Measurements from ENCODE around the gene LRRFIP1. TPM values are rescaled to one million over a fixed set of nuclear protein-coding genes. Genes with fewer than 3 reads are reported as not detected.
A peak's percentile ranks its signal among the peaks of the same experiment; 100 is the strongest.

Gene LRRFIP1
- total and polyA plus RNA-seq, 2 of the 13 experiments (the other 11 are each of a cell fraction or from before 2014, with no cell fraction given) = 15.9 to 40.5 TPM

DNA sequence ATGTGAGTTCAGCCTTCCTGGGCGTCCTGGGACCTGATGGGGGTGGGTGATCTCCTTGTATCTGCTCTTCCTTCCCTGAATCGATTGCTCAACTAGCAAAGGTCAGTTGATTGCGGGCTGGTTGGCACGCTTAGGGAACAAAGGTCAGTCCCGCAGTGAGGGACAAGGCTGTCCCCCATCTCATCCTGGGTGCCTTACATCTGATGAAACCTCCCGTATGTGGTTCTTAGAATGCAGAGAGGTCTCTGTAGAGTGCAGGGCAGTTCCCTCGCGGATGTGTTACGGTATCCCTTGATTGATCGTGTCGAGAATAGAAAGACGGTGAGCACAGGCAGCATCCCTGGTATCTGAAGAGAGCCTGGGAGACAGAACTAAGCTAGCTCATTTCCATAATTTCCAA, 114.8 kb downstream of the LRRFIP1 start (continued):
- TF ChIP-seq JARID2 (CRISPR knock-in tag; IDR thresholded peaks at IDR 0.05; ENCODE audit: insufficient replicate concordance) (no peak), ZNF253 (CRISPR knock-in tag; IDR thresholded peaks at IDR 0.05; ENCODE audit: borderline replicate concordance) (no peak), ZNF556 (CRISPR knock-in tag; IDR thresholded peaks at IDR 0.05; ENCODE audit: borderline replicate concordance) (no peak; the same call in 1 of the 2 replicates)

DNA sequence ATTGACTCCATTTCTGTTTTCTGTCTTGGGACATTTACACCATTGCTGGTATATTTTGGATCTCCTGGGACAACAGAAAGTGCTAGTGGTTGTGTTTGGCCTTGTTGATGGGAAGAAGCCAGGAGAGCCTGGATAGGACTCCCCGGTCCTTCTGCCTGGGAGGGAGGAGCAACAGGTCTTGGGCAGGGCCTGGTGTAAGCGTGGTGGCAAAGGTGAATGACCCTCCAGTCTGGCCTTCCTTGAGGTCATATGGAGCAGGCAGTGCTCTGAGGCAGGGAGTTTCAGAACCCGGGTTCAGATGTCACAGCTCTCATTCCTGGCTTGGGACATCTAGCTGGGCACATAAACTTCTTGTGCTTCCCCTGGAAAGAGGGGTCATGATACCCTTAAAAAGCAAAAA, 115.2 kb downstream of the LRRFIP1 start:
- Histone ChIP-seq H3K79me2 (ENCODE audit: insufficient read depth, low read length) (peaks cover 6% of the 10 kb centered on the region), H3K27ac (ENCODE audit: extremely low read length, insufficient read depth, low read length) (peak overlapping the region; percentile 25), H3K27me3 (ENCODE audit: control insufficient read depth in 1 of 2, insufficient read depth in 2 of 2, low read length in 2 of 2) (no peaks in the 10 kb centered on the region), H3K9me3 (ENCODE audit: low read length) (no peaks in the 10 kb centered on the region), H3K36me3 (replicated peaks in 1 of 2; ENCODE audit: control insufficient read depth in 1 of 2, insufficient read depth in 2 of 2, low read length in 2 of 2) (peaks cover 3 to 8% of the 10 kb centered on the region in 2 experiments), H3K4me1 (ENCODE audit: insufficient read depth, low read length) (peaks cover 54% of the 10 kb centered on the region), H3K4me3 (replicated peaks in 1 of 3; ENCODE audit: insufficient read depth in 1 of 3, low read depth in 2 of 3, low read length in 3 of 3) (peak overlapping the region in 1 of 3 experiments; percentile 34; a peak in 2 of 6 replicates), H2AFZ (ENCODE audit: low read length) (no peak overlapping the region), H4K20me1 (ENCODE audit: insufficient read depth, low read length) (no peaks in the 10 kb centered on the region), H3K4me2 (ENCODE audit: low read depth, low read length) (peak overlapping the region; percentile 66), H3K9ac (ENCODE audit: insufficient read depth, low read depth, low read length) (no peak overlapping the region)
- ChIA-PET POLR2A (interaction anchor here (1.5 to 1.9 kb wide), 3 partner anchors 27 to 73 kb away, joined by 3 to 5 read pairs (median 4); no protein-coding TSS in a partner anchor), CTCF (ENCODE audit: low intra/inter-chr PET ratio, low total read pairs) (no interaction called here)
- in situ Hi-C loops (cut with HindIII; ENCODE audit: extremely low pct_ligation_motif_present, low pct_unique_long_range_greater_than_20kb) (loop anchor here (5.0 kb wide), 2 partner anchors 70 to 140 kb away; no protein-coding TSS in a partner anchor), intact Hi-C loops (cut with micrococcal nuclease; ENCODE audit: unreplicated experiment) (no loop called here)
- no TSS peak for BruUV-seq (replicated peaks)
- WGBS (ENCODE audit: low lambda C conversion rate) = 46% methylated on average over 3 of the region's 3 CpGs
- ATAC-seq (no peak; the same call in 2 of the 3 replicates), DNase-seq (ENCODE audit: low spot score) (no peak), FAIRE-seq (no peak)
- TF ChIP-seq EP300 (IDR thresholded peaks at IDR 0.05; ENCODE audit: low read depth in 2 of 2, low read length in 2 of 2) = no peak
- no peak for TF ChIP-seq EP300 (CRISPR knock-in tag; IDR thresholded peaks at IDR 0.05; ENCODE audit: borderline replicate concordance)
- TF ChIP-seq, protein P1, sequence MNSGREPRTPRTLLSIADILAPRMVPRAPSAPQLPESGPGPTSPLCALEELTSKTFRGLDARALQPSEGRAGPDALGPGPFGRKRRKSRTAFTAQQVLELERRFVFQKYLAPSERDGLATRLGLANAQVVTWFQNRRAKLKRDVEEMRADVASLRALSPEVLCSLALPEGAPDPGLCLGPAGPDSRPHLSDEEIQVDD (CRISPR knock-in tag; IDR thresholded peaks at IDR 0.05; ENCODE audit: borderline replicate concordance) = no peak
- TF ChIP-seq, protein P2, sequence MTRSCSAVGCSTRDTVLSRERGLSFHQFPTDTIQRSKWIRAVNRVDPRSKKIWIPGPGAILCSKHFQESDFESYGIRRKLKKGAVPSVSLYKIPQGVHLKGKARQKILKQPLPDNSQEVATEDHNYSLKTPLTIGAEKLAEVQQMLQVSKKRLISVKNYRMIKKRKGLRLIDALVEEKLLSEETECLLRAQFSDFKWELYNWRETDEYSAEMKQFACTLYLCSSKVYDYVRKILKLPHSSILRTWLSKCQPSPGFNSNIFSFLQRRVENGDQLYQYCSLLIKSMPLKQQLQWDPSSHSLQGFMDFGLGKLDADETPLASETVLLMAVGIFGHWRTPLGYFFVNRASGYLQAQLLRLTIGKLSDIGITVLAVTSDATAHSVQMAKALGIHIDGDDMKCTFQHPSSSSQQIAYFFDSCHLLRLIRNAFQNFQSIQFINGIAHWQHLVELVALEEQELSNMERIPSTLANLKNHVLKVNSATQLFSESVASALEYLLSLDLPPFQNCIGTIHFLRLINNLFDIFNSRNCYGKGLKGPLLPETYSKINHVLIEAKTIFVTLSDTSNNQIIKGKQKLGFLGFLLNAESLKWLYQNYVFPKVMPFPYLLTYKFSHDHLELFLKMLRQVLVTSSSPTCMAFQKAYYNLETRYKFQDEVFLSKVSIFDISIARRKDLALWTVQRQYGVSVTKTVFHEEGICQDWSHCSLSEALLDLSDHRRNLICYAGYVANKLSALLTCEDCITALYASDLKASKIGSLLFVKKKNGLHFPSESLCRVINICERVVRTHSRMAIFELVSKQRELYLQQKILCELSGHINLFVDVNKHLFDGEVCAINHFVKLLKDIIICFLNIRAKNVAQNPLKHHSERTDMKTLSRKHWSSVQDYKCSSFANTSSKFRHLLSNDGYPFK (CRISPR knock-in tag; IDR thresholded peaks at IDR 0.05; ENCODE audit: borderline replicate concordance) = 0 out of 2 replicates have a peak, but pooled peaks have one; percentile 1
- TF ChIP-seq RARA (CRISPR knock-in tag; IDR thresholded peaks at IDR 0.05) = 0 out of 2 replicates have a peak, but pooled peaks have one; percentile 34
- no peak for TF ChIP-seq KDM5B (CRISPR knock-in tag; IDR thresholded peaks at IDR 0.05; ENCODE audit: borderline replicate concordance)
- TF ChIP-seq ZFP36L1 (CRISPR knock-in tag; IDR thresholded peaks at IDR 0.05) = 0 out of 2 replicates have a peak, but pooled peaks have one; percentile 41
- TF ChIP-seq NR2F6 (IDR thresholded peaks at IDR 0.05) = 0 out of 2 replicates have a peak, but pooled peaks have one; percentile 4
- peak; percentile 11; the same call in 1 of the 2 replicates for TF ChIP-seq NR2F6 (CRISPR knock-in tag; IDR thresholded peaks at IDR 0.05)
- TF ChIP-seq ZNF619 (CRISPR knock-in tag; IDR thresholded peaks at IDR 0.05) = 0 out of 2 replicates have a peak, but pooled peaks have one; percentile 31
- no peak for TF ChIP-seq LCORL (IDR thresholded peaks at IDR 0.05)
- TF ChIP-seq LCORL (CRISPR knock-in tag; IDR thresholded peaks at IDR 0.05) = 0 out of 2 replicates have a peak, but pooled peaks have one; percentile 5

Measured in HepG2 (cell line).